HepG2 (cell line): Measurements from ENCODE around the gene PCED1B.

Experiments used
- ERF ChIP-seq: IDR thresholded peaks from 2 replicates; pipeline ENCODE4 v1.6.1; 2018; ENCODE audit warnings: missing biosample characterization, missing genetic modification reagents
- LCORL ChIP-seq, 2 experiments: fragments of 450-650 bp in 1 of 2; sonication (generic) in 1 of 2; formaldehyde crosslinking in 1 of 2; IDR thresholded peaks; 2 replicates each; pipeline versions ENCODE4 v1.5.0 to v1.6.1; 2017 to 2020; ENCODE audit warnings: antibody characterized with exemption in 1 of 2, missing genetic modification reagents in 1 of 2

DNA sequence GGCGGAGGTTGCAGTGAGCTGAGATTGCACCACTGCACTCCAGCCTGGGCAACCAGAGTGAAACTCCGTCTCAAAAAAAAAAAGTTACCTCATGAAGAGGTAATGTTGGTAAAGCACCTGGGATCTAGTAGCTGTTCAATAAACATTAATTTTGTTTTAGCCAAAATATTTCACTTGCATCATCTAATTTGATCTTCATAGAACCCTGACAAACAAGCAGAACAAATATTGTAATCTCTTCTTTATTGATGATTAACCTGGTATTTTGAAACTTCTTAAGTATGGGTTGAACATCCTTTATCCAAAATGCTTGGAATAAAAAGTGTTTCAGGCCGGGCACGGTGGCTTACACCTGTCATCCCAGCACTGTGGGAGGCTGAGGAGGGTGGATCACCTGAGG is 149.4 kb downstream of the PCED1B start:
- TF ChIP-seq LCORL (IDR thresholded peaks at IDR 0.05) (no peak), LCORL (CRISPR knock-in tag; IDR thresholded peaks at IDR 0.05) (no peak), ERF (CRISPR knock-in tag) (no peak)
